ENCODE results near the gene TJP1.

The TJP1 gene

GRCh38 chr15:29822100-29822683 is at the start of gene TJP1:
TSS of gene TJP1 (minus strand) at chr15:29822468. CDS start at chr15:29822028, 440 bp downstream.
- DNase-seq (ENCODE audit: low spot score) = peak; percentile 43

- DNase-seq (ENCODE audit: low spot score) = no peak
These were observed 49.1 kb upstream of the TJP1 start for GRCh38 chr15:29871401-29871800.

DNA sequence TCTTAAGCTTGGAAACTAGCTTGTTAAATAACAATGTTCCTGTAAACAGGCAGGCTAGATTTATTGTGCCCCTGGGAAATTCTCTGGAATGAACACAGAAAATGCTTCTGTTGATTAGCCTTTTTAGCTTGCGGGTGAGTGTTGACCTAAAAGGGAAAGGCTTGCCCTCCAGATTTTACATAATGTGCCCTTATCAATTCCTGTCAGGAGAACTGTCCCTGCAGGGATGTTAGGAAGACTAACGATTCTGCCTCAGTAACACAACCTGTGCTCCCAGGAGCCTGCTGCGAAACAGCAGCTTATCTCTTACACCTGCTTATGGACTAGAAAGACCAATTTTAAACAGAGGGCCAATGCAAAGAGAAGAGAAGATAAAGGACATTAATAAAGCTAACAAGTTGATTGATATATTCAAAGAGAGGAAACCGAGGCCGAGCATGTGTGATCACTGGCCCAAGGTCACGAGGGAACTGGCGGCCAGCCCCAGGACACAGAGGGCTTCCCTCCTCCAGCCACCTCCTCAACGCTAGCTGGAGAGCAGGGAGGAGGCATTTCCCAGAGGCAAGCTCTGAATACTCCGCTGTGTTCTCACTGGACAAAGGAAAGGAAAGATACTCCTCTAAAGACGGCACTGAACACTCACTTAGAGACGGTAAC is 48.4 kb upstream of the TJP1 start:
- no peak for DNase-seq (ENCODE audit: low spot score)

GRCh38 chr15:29867241-29868000 is 45.2 kb upstream of the TJP1 start:
- DNase-seq (ENCODE audit: low spot score) = no peak

- DNase-seq (ENCODE audit: low spot score) = no peak
These were observed 44.1 kb upstream of the TJP1 start for GRCh38 chr15:29866337-29866736.

DNA sequence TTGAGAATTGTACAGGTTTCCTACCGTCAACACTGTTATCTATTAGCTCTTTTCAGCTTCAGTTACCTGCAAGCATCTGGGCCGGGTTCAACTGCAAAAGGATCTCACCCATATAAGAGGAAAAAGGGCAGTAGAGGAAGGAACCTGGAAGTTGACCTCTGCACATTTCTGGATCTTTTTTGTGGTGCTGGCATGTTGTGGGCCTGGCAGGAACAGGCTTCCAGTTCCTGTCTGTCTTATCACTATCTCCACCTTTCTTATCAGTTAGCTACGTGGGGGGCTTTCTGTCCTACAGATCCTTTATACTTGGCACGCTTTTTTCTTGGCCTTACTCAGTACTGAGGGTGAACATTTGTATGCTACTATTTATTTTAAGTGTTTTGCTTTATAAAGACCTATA is 42.2 kb upstream of the TJP1 start:
- no peak for DNase-seq (ENCODE audit: low spot score)

DNA sequence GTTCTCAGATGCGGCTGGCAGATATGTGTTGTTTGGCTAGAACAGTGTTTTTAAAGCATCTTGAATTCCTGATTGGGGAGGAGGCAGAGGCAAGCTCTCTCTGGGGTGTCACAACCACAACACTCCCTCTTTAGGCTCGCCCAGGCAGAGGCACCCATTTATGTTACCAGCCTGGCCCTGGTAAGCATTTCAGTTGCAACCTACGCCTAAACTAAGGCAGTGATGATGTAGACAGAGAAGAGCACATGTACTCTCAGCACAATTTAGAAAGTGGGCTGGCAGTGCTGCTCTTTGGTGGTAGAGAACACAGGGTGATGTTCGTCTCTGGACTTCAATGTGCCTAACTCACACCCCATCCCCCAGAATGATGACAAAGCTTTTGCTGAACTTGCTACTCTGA is 41.2 kb upstream of the TJP1 start:
- DNase-seq (ENCODE audit: low spot score) = no peak

DNA sequence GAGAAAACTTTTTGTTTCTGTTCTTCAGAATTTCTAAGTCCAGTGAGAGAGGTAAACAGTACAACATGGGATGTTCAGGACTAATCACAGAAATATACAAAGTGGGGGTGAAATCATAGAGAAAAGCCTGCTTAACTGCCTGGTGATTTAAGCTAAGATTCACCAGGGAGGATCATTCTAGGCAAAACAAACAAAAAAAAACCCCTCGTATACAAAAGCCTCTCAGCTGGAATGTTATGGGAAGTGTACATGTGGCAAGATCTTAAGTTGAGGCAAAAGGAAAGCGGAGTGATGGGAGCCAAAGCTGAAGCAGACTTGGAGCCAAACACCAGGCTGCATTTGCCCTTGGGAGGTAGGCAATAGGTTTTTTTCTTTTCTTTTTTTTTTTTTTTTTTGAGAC is 40.0 kb upstream of the TJP1 start:
- no peak for DNase-seq (ENCODE audit: low spot score)

DNA sequence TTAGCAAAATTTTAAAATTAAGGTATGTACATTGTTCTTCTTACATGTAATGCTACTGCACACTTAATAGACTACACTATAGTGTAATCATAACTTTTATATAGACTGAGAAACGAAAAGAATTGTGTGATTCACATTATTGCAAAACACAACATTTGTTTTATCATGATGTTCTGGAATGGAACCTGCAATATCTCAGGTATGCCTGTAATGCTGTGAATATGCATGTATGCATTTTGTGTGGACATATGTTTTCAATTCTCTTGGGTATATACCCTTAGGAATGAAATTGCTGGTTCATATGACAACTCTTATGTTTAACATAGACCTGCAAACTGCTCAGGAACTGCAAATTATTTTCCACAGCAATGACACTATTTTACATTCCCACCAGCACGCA is 38.6 kb upstream of the TJP1 start:
- no peak for DNase-seq (ENCODE audit: low spot score)

DNA sequence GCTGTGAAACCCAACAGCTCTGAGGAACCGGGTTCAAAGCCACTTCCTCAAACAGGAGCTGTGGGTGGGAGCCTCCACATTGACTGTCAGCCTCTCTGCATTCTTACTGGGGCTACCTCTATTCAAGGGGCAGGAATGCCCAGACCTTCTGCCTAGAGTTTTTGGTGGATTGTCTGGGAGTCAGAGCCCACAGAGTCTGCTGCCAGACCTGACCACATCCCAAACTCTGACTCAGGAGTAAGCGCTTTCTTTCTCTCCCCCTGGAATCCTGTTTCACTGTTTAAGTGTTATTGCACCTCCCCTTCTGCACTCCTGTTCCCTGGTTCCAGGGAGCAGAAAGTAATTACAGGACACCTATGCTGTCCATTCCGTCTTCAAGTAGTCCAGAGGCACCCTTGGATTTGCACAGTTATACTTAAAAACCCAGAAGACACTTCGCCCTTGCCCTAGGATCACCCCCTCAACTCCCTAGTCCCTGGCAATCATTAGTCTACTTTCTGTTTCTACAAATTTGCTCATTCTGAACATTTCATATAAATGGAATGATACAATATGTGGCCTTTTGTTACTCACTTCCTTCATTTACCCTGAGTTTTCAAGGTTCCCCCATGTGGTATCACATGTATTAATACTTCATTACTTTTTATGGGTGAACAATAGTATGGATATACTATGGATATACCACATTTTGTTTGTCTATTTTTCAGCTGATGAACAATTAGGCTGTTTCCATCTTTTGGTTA is 37.9 kb upstream of the TJP1 start:
- DNase-seq (ENCODE audit: low spot score) = no peak

DNA sequence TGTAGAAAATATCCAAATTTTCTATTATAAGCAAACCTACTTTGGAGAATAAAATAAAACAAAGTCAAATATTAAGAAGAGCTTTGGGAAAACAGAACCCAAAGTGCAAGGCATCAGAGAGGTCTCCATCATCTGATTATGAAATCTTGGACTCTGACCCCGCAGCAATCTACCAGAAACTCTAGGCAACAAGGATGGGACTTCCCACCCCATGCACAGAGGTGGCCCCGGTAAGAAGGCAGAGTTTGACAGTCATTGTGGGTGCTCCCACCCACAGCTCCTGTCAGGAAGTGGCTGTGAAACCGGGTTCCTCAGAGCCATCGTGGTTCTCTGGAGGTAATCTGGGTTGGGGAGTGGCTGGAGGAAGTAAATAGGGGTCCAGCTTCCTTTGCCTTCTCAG is 37.0 kb upstream of the TJP1 start:
- DNase-seq (ENCODE audit: low spot score) = no peak

DNA sequence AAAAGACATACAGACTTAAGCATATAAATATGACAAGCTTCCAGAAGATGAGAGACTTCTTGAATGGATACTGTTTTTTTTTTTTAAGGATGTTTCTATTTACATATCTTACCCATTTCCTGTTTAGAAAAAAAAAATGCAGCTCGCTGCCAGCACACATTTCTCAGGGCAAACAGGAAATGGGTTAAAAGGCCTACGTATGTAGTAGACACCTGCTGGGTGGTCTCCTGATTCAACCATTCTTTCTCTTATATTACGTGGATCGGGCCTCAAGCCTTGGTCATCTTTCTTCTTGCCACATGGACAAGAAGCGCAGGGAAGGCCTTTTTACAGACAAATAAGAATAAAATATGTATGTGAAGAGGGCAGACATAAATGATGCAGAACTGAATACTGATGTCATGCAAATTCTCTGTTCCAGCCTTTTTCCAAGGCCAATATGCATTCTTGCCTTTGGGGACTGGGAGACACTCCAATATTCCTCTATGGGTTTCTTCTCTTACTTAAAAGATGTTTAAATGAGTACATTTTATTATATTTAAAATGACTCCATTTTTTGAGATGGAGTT is 35.0 kb upstream of the TJP1 start:
- DNase-seq (ENCODE audit: low spot score) = no peak

GRCh38 chr15:29854413-29854812 is 32.1 kb upstream of the TJP1 start:
- DNase-seq (ENCODE audit: low spot score) = no peak

DNA sequence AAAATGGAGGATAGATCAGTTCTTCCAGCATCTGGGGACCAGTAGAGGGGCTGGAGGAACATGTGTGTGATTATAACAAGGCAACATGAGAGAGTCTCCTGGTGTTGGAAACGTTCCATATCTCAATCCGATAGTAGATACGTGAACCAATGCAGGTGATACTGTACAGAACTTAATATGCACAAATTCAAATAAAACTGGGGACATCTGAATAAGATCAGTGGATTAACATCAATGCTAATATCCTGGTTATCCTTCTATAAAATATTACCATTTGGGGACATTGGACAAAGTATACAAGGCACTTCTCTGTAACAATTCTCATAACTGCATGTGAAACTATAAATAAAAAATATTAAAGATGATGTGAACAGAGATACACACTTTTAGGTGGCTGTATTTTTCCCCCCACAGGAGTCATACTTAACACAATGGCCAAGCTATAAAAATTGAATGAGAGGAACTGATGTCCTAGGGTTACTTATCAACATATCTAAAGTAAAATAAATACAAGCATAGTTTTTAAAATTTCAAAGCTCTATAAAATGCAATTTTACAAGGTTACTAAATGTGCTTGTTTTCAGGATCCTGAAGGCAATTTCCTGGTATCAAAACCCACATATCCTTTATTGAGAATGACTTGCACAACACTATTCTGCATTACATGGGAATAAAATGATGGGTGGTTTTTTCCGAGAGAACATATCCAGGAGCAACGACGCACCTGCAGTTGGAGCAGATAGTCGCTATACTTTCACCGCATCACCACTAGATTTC is 31.1 kb upstream of the TJP1 start:
- DNase-seq (ENCODE audit: low spot score) = no peak

DNA sequence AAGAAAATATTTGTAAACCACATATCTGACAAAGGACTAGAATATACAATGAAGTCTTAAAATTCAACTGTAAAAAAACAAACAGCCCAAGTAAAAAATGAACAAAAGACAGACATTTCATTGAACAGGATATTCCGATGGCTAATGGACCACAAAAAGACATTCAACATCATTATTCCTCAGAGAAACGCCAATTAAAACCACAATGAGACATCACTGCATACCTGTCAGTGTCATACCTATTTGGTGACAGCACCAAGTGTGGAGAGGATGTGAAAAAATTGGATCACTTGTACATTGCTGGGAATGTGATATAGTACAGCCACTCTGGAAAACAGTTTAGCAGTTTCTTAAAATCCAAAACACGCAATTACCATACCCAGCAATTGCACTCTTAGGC is 29.9 kb upstream of the TJP1 start:
- no peak for DNase-seq (ENCODE audit: low spot score)

DNA sequence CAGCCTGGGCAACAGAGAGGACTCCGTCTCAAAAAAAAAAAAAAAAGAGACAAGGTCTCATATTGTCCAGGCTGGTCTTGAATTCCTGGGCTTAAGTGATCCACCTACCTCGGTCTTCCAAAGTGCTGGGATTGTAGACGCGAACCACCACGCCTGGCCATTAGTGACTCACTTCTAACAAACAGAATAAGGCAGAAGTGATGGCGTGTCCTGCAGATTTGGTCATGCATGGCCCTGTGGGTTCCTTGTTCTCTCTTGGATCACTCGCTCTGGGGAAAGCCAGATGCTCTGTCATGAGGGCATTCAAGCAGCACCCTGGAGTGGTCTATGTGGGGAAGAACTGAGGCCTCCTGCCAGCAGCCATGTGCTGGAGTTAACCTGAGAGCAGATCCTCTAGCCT is 27.4 kb upstream of the TJP1 start:
- no peak for DNase-seq (ENCODE audit: low spot score)

DNA sequence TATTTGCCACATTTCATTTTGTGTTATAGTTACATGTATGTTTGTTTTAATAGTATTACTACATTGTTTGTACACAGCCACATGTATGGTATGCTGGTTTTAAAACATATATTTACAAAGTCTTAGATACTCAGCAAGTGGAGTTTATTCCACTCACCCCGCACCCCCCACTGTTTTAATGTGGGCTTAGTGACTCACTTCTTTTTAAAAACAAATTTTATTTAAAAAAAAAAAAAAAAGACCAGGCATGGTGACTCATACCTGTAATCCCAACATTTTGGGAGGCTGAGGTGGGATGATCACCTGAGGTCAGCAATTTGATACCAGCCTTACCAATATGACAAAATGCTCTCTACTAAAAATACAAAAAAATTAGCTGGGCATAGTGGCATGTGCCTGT is 26.9 kb upstream of the TJP1 start:
- no peak for DNase-seq (ENCODE audit: low spot score)

GRCh38 chr15:29844290-29844903 is 22.1 kb upstream of the TJP1 start:
- no peak for DNase-seq (ENCODE audit: low spot score)

DNA sequence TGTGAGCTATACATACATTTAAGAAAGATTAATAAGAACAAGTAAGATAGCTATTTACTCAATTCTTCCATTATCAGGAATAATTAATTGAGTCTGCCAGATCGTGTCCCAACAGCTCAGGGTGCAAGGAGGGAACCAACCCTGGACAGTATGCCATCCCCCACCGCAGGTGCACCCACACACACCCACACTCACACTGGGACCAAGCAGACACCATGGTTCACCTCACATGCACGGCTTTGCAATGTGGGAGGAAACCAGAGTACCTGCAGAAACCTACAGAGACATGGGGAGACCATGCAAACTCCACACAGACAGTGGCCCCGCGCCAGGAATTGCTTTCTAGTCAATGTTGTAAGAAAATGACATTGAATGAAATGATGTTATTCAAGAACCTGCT is 20.0 kb upstream of the TJP1 start:
- no peak for DNase-seq (ENCODE audit: low spot score)

DNA sequence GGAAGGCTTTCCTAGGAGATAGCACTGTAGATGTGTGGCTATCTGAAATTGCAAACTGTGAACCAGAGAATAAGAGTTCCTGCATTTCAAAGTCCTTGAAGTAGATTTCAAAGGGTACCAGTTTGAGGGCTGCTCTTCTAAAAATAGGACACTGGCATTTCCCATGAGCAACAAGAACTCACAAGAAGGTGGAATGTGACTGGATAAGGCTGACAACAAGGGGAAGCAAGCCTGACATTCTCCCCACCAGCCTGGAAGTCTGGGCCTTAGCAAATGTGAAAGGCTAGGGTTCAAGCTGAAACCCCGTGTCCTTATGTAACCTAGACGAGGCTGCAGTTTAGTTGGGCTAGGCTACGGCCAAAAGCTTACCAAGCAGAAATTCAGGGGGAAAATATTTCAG is 18.7 kb upstream of the TJP1 start:
- no peak for DNase-seq (ENCODE audit: low spot score)

DNA sequence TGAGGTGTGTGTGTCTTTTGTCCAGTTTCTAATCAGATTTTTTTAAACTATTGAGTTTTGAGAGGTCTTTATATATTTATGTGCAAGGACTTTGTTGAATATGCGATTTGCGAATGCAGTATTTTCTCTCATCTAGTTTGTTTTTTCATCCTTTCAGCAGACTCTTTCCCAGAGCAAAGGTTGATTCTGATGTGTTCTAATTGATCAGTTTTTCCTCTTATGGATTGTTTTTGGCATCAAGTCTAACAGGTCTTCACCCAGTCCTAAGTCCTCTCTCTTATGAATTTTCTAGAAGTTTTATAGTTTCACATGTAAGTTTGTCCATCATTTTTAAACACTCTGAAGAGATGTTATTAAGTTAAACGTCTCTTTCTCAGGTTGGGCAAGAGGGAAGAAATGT is 17.8 kb upstream of the TJP1 start:
- DNase-seq (ENCODE audit: low spot score) = no peak

Data from HuH-7.5 (cell line).